ENCODE measurements around the gene PDE4A. TPM values are rescaled to one million over a fixed set of nuclear protein-coding genes. Genes with fewer than 3 reads are reported as not detected.

PDE4A gene
- total and polyA plus RNA-seq, 2 donors (not counting 3 experiments of a cell fraction or from before 2014, with no cell fraction given), result 3.8 to 10.0 TPM

- FAIRE-seq (no peak), DNase-seq (ENCODE audit: low read depth, low spot score) (no peak)
- H2AFZ ChIP-seq (ENCODE audit: low read depth, low read length), result no peak overlapping the region
- ChIA-PET POLR2A (interaction anchor here (0.7 kb wide), 1 partner anchor 83 kb away, joined by 3 read pairs; no protein-coding TSS in a partner anchor), CTCF (interaction anchor here (1.4 to 1.5 kb wide), 2 partner anchors 16 to 114 kb away, joined by 5 to 10 read pairs; no protein-coding TSS in a partner anchor)
- H3K4me3 ChIP-seq (replicated peaks in 1 of 3; ENCODE audit: insufficient read depth in 1 of 3, low read depth in 1 of 3, low read length in 3 of 3), result no peak overlapping the region
- no peaks in the 10 kb centered on the region for H3K9me3 ChIP-seq (replicated peaks; ENCODE audit: control insufficient read depth, insufficient read depth, low read length)
- peaks cover 3 to 15% of the 10 kb centered on the region in 2 experiments for H3K36me3 ChIP-seq (ENCODE audit: control insufficient read depth in 2 of 2, extremely low read depth in 1 of 2, insufficient read depth in 2 of 2, low read length in 2 of 2)
- H3K4me2 ChIP-seq (ENCODE audit: insufficient read depth, low read length), result no peak overlapping the region
- no peak overlapping the region for H3K27ac ChIP-seq (ENCODE audit: insufficient read depth, low read depth, low read length)
- intact Hi-C loops (cut with micrococcal nuclease), result no loop called here
- H3K9ac ChIP-seq (replicated peaks; ENCODE audit: extremely low read depth, insufficient read depth, low read length), result no peak overlapping the region
- no peaks in the 10 kb centered on the region for H3K4me1 ChIP-seq (ENCODE audit: control insufficient read depth, extremely low read depth, insufficient read depth, low read length)
- no peaks in the 10 kb centered on the region for H3K9me1 ChIP-seq (replicated peaks; ENCODE audit: control insufficient read depth, extremely low read depth, insufficient read depth, low read length)
- no peak for TF ChIP-seq POLR2AphosphoS5 (IDR thresholded peaks at IDR 0.05; ENCODE audit: insufficient read depth, low read depth, low read length)
- no peak for TF ChIP-seq GATA2 (IDR thresholded peaks at IDR 0.05; ENCODE audit: insufficient read depth, insufficient read length, low read depth, low read length)
- TF ChIP-seq JUN (IDR thresholded peaks at IDR 0.05; ENCODE audit: borderline replicate concordance, insufficient read depth, insufficient read length, low read depth), result no peak
- TF ChIP-seq EZH2 (IDR thresholded peaks at IDR 0.05; ENCODE audit: borderline replicate concordance, low read depth, low read length, severe bottlenecking), result no peak
- TF ChIP-seq POLR2A (IDR thresholded peaks at IDR 0.05; ENCODE audit: low read depth, low read length), result no peak
- TF ChIP-seq MAX (IDR thresholded peaks at IDR 0.05; ENCODE audit: insufficient read depth, insufficient read length), result no peak
- TF ChIP-seq MYC (IDR thresholded peaks at IDR 0.05; ENCODE audit: low read depth, low read length), result no peak
- TF ChIP-seq CTCF (IDR thresholded peaks at IDR 0.05; ENCODE audit: extremely low read depth in 1 of 2, insufficient read depth in 1 of 2, low read depth in 1 of 2, low read length in 2 of 2), result no peak
- TF ChIP-seq FOS (IDR thresholded peaks at IDR 0.05; ENCODE audit: borderline replicate concordance, insufficient read depth, low read length), result no peak
- no peaks in the 10 kb centered on the region for H3K79me2 ChIP-seq (ENCODE audit: control insufficient read depth, insufficient read depth, low read length)
- dilution Hi-C loops (cut with MboI; ENCODE audit: extremely low pct_ligation_motif_present, low sequenced_read_pairs), result no loop called here
- BruUV-seq (replicated peaks), result no TSS peak
- no peaks in the 10 kb centered on the region for H3K27me3 ChIP-seq (ENCODE audit: control insufficient read depth in 2 of 2, insufficient read depth in 2 of 2, low read length in 2 of 2)
- no peaks in the 10 kb centered on the region for H4K20me1 ChIP-seq (replicated peaks; ENCODE audit: control insufficient read depth, extremely low read depth, insufficient read depth, low read length)
These were observed 47.6 kb upstream of the PDE4A start for GRCh38 chr19:10372690-10373089.

Data from endothelial cell of umbilical vein (primary cell).